HG03342 (cell line): ENCODE results near the gene IDH1.
"Not testable (repeated sequence)": the region's sequence is repeated elsewhere in the genome, so short reads cannot be mapped to it uniquely, and the experiment has no call there.

ENCODE experiments used
- ATAC-seq: cut with Tn5 transposase; IDR thresholded peaks from one replicate; pipeline ENCODE4 v1.9.1; 2021; ENCODE audit warnings: mild to moderate bottlenecking, moderate library complexity; ENCODE audit not compliant: unreplicated experiment

The IDH1 gene

DNA sequence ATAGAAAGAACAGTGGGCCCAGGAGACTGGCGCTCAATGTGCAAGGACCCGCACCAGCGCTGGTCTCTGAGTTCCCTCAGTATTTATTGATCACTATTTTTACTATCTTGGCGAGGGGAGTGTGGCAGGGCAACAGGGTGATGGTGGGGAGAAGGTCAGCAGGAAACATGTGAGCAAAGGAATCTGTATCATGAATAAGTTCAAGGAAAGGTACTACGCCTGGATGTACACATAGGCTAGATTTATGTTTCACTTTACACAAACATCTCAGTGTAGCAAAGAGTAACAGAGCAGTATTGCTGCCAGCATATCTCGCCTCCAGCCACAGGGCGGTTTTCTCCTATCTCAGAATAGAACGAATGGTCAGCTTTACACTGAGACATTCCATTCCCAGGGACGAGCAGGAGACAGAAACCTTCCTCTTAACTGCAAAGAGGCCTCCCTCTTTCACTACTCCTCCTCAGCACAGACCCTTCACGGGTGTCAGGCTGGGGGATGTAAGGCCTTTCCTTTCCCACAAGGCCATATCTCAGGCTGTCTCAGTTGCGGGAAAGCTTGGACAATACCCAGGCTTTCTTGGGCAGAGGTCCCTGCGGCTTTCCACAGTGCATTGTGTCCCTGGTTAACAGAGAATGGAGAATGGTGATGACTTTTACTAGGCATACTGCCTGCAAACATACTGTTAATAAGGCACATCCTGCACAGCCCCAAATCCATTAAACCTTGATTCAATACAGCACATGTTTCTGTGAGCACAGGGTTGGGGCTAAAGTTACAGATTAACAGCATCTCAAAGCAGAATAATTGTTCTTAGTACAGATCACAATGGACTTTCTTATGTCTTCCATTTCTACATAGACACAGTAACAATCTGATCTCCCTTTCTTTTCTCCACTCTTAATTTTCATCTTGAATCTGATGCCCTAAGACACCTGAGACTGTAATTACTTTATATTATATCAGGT lies 2.3 kb upstream of the IDH1 start:
- ATAC-seq, result not testable (repeated sequence)

DNA sequence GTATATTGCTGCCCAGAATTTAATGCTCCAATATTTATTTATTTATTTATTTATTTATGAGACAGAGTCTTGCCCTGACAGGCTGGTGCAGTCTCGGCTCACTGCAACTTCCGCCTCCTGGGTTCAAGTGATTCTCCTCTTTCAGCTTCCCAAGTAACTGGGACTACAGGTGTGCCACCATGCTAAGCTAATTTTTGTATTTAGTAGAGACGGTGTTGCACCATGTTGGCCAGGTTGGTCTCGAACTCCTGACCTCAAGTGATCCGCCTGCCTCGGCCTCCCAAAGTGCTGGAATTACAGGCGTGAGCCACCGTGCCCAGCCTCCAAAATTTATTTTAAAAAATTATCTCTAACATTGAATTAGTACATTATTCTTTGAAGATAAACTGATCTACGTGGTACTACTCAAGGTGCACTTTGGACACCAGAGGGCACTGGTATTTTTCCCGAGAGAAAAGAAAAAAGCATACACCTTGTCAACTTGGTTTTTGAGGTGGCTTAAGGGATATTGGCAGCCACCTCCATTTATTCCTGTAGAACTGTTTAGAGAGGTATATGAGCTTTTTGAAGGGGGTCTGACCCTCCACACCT lies 1.4 kb upstream of the IDH1 start:
- ATAC-seq, result no peak

- peak; percentile 12 for ATAC-seq
These were observed 761 bp upstream of the IDH1 start for GRCh38 chr2:208255557-208256106.

GRCh38 chr2:208254118-208254870 lies 577 bp downstream of the IDH1 start:
- ATAC-seq, result peak; percentile 75

GRCh38 chr2:208253600-208254117 lies 1.2 kb downstream of the IDH1 start:
- ATAC-seq, result no peak

GRCh38 chr2:208252716-208253492 lies 2.0 kb downstream of the IDH1 start:
- no peak for ATAC-seq

GRCh38 chr2:208251098-208251497 lies 3.8 kb downstream of the IDH1 start:
- ATAC-seq, result no peak

GRCh38 chr2:208250388-208250787 lies 4.5 kb downstream of the IDH1 start:
- no peak for ATAC-seq

GRCh38 chr2:208249296-208249695 lies 5.6 kb downstream of the IDH1 start:
- ATAC-seq, result no peak

- ATAC-seq, result no peak
These were observed 6.3 kb downstream of the IDH1 start for GRCh38 chr2:208248601-208249000.

DNA sequence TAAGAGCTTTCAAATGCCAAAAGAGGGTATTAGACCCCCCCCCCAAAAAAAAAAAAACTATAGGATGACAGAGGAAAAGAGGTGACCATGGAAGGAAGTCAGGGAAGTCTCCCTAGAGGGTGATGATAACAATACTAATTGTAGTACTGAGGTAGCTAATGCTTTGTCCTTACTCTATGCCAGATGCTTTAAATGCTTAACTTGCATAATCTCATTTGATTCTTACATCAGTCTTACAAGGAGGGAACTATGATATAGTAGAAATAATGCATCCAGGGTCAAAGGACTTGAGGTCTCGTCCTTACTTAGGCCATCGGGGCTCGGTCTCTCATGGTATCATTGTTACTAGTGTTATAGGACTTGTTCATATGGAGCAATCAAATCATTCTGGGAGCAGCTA lies 9.1 kb downstream of the IDH1 start:
- no peak for ATAC-seq

GRCh38 chr2:208244422-208244821 lies 10.4 kb downstream of the IDH1 start:
- no peak for ATAC-seq

DNA sequence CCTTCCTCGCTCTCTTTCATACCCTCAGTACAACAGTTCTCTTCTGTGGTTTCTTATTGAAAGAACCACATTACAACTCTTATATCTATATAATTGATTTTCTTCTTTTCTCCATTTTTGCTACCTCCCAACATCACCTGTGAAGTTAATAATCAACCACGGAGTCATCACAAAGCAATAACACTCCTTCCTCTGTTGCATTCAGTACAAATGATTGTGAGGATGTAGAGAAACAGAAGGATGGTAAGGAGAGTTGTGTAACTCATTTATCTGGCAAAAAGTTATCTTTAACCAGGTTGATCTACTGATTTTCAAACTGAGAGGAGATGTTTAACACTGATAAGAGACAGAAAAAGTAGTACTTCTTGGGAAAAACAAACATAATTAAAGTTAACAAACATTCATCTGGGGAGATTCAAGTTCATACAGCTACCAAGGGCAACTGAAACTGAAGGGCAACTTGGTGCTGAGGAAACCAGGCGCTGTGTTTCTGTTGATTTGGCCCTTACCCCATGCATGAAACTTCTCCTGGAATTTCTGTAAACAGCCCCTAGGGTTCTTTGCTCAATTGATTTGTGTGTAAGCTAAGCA lies 14.2 kb downstream of the IDH1 start:
- ATAC-seq, result no peak

- ATAC-seq, result no peak
These were observed 14.9 kb downstream of the IDH1 start for GRCh38 chr2:208239770-208240493.

DNA sequence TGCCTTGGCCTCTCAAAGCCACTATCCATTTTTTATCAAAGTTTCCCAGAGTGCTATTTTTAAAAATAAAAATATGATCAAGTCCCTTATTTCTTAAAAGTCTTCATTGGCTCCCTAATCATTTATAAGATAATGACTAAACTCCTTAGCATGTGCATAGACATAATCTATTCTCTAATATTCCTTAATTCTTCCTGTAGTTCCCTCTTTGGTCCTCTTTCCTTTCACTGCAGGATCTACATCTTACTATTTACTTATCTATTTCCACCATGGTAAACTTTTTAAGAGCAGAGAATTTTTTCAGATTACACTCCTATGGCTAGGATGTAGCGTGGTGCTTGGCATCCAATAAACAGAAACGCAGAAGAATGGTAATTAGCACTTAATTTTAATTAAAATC lies 19.0 kb downstream of the IDH1 start:
- no peak for ATAC-seq

- no peak for ATAC-seq
These were observed 20.1 kb downstream of the IDH1 start for GRCh38 chr2:208234786-208235185.

GRCh38 chr2:208228476-208228875 lies 26.4 kb downstream of the IDH1 start:
- no peak for ATAC-seq

- no peak for ATAC-seq
These were observed 27.2 kb downstream of the IDH1 start for GRCh38 chr2:208227581-208228232.

- ATAC-seq, result no peak
These were observed 30.1 kb downstream of the IDH1 start for GRCh38 chr2:208224802-208225201.
